Fibroblast of skin of left quadriceps (primary cell): ENCODE measurements around the gene MTCH2.
A peak's percentile ranks its signal among the peaks of the same experiment; 100 is the strongest.
"Not testable (repeated sequence)": the region's sequence is repeated elsewhere in the genome, so short reads cannot be mapped to it uniquely, and the experiment has no call there.

ENCODE experiments used
- DNase-seq, 2 experiments: peaks; one replicate each; pipeline ENCODE4 v3.0.0-alpha.2; 2013; ENCODE audit warnings: low read depth in 2 of 2

MTCH2 gene

DNA sequence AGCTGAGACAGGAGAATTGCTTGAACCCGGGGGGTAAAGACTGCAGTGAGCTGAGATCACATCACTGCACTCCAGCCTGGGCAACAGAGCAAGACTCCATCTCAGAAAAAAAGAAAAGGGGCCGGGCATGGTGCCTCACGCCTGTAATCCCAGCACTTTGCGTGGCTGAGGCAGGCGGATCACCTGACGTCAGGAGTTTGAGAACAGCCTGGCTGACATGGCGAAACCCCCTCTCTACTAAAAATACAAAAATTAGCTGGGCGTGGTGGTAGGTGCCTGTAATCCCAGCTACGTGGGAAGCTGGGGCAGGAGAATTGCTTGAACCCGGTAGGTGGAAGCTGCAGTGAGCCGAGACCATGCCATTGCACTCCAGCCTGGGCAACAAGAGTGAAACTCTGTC lies 6.0 kb downstream of the MTCH2 start:
- DNase-seq, result not testable (repeated sequence)

DNA sequence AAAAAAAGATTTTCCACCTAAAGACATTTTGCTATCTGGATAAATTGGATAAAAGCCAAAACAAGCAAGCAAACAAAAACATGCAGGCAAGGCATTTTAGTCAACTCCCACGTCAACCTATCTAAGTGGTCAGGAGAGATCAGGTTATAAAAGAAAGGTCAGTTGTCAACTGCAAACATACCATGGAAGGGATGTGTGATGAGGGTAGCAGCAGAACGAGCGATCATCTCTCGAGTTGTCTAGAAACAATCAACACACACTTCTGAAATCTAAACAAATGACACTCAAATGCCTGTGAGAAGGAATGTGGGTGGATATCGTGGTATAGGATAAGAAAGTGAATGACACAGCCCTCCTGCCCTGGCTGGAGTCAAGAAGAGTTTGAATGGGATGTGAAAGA lies 10.9 kb downstream of the MTCH2 start:
- DNase-seq, result no peak

DNA sequence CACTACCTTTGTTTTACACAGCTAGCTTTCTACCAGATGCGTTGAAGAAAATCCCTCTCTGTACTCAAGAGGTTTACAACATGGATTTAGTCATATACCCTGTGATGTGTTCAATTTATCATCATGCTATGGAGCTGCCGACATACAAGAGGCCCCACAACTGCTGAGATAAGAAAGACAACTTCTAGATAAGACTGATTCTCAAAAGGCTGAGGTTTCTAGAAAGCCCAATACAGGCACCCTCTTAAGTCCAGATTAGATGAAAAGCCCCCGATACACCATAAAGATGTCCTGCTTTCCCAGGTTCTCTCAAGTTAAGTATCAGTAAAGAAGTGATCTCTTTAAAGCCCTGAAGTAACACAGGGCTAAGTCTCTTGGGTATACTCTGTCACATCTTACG lies 14.3 kb downstream of the MTCH2 start:
- no peak for DNase-seq

DNA sequence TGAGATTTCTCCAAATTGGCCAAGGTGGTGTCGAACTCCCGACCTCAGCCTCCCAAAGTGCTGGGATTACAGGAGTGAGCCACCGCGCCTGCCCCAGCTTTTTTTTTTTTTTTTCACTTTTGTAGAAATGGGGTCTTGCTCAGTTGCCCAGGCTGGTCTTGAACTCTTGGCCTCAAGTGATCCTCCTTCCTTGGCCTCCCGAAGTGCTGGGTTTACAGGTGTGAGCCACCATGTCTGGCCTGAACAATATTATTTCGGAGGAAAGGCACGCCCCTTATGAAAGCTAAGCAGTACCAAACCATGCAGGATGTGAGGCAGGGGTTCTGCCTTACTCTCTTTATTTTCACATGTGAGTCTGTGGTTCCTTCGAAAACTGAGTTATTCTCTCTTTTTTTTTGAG lies 16.1 kb downstream of the MTCH2 start:
- no peak for DNase-seq

DNA sequence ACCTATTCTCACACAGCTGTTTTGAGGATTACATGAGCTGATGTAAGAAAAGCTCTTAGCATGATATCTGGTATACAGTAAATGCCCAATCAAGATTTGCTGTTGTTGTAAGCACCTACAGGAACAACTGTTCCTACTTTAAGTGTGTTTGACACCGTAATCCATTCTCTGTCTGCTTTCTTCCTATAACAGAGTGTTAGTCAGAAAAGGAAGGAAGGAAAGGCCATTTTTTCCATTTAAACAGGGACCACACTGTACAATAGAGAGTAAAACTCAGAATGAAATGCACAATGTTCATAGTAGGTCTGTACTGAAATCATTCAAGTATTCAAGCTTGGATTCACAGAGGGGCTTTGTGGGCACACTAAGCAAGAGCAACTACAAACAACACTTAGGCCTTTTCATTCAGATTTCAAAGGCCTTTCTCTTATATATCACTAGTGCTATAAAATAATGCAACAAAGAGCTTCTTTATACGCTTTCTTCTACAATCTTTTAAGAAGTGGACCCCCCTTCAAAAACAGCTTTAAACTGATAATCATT lies 21.5 kb downstream of the MTCH2 start:
- no peak for DNase-seq

DNA sequence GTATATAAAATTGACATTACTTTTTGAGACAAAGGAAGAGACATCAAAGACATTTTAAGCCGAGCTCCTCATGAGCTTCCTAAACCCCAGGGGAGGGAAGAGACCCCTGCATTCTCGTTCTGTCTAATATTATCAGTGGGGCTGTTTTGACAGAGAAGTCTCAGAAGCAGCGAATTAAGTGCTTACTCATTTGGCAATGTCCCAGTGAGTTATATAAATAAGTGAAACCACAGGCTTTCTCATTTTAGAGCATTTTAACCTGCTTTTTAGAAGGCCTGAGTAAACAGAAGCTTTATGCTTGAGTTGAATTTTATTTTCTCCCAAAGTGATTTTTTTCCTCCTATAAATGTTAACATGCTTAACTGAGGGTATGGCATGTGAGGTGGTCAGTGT lies 24.9 kb downstream of the MTCH2 start:
- peak; percentile 29 to 36 for DNase-seq

DNA sequence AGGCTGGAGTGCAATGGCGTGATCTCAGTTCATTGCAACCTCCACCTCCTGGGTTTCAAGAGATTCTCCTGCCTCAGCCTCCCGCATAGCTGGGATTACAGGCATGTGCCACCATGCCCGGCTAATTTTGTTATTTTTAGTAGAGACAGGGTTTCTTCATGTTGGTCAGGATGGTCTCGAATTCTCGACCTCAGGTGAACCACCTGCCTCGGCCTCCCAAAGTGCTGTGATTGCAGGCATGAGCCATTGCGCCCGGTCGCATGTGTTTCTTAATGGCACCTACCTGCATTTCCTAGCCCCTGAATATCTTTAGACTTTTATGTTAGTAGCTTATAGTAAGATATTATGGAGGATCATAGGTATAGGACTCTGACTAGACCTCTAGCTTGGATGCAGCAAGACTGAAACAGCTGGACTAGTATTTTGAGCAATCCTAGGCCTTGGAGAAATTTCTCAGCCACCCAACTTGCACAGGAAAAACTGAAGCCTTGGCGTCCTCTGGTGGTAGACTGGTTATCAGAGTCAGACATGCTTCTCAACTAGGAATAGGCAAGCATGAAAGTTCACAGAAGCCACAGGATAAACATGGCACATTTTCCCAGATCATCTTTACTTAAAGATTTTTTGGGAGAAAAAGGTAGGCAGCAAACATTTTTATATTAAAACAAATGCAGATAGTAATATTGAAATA lies 25.5 kb downstream of the MTCH2 start:
- DNase-seq, result peak; percentile 51 to 56

DNA sequence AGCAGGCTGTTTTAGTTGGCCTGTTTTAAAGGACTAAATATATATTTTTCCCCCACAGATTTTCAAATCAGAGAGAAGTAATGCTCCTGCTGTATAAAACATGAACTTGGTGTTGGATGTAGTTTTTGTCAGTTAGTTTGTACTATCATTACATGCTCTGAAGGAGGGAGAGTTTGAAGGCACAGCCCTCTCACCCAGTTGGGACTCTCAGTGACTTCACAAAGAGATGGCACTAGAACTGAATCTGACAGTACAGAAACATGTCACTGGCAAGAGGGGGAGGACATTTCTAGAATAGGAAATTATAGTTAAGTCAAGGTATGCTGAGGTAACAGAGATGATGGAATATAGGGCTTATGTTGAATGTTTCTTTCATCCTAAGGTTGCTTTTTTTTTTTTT lies 27.1 kb downstream of the MTCH2 start:
- no peak for DNase-seq

DNA sequence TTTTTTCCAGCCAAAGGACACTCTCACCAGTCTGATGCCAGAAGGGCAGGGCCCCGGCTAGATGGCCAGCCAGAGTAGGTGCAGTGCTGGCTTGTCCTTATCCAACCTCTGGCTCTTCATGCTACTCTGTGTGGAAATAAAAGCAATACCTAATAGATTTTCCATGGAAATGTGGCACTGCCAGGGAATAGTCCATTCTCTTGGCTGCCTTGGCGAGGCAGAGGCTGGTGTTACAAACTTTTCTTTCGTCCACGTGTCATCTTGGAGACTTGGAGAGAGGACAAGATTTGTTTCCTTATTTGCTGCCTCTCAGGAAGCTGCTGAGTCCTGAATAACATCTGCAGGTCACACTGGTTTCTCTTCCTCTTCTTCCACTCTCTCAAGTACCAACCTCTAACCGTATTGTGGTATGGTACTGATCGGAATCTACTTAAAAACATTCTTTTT lies 31.0 kb downstream of the MTCH2 start:
- no peak for DNase-seq

DNA sequence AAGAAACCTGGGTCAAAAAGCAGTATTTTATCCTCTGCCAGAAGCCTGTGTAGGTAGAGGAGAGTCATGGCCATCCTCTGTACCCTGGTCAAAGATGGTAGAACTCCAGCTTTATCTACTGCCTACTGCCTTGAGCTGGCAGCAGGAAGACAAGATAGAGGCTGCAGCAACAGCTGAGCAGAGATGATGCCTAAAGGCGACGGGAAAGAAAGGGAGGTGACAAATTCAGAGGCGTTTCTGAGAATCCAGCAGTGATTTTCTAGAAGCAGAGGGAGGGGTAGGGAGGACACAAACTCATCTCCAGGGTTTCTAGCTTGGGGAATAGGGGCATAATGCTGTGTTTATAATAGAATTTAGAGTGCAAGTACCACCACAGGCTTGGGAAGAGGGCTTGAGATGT lies 32.7 kb downstream of the MTCH2 start:
- no peak for DNase-seq

DNA sequence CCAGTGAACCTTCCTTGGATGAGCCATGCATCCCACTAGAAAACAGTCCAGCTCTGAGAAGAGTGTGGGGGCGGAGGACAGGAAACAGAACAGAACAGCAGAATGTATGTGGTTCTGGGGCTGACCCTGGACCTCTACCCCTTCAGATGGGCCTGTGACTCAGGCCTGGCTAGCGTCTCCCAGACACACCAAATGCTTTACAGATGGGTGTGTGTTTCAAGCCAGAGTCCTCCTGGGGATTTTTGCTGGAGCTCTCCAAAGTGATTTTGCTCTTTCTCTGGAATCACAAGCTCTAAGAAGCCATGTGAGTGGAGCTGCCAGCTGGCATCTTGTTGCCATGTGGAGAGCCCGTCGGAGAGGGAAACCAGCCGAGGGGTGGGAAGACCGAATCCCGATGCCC lies 35.0 kb downstream of the MTCH2 start:
- DNase-seq, result peak; percentile 63 to 66

DNA sequence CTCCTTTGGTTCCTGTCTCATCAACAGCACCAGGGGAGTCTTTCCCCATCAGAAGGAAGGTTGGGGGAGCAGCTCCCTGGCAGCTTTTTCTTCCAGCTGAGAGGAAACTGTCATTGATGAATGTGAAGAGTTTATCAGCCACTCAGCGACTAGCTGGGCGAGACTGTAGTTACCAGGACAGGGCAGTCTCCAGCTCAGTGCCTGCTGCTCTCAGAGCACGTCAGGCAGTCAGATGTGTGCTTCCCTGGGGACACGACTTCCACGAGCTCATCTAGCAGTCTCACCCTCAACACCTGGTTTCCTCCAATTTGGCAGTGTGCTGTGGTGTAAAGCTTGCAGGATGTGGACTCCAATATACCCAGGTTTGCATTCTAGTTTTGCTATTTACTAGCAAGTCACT lies 35.6 kb downstream of the MTCH2 start:
- no peak for DNase-seq

DNA sequence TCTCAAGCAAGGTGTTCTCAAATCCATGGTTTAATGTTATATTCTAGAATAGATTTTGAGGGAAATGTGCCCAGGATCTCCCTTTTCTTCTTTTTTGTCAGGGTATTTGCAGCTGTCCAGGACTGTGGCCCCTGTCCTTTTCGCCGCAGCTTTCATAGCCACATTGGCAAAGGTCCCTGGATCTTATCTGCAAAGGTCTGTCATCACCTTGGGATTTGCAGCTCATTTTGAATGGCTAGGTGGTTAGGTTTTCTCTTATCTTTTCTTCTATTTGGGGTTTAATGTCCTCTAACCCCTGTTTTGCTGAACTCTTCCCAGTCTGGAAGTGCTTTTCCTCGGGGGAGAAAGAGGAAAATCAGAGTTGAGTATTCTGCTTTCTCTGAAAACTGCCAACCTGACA lies 36.4 kb downstream of the MTCH2 start:
- DNase-seq, result no peak

DNA sequence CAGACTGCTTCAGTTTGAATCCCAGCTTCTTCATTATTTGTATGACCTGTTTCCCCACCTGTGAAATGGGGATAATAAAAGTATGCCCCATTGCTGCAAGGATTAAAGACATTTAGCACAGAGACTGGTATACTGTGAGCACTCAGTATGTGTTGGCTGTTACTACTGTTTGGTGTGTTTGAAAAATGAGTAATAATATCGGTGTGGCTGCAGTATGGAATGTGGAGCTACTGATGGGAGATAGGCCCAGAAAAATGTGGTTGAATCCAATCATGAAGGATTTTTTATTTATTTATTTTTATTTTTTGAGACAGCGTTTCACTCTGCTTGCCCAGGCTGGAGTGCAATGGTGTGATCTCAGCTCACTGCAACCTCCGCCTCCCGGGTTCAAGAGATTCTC lies 39.1 kb downstream of the MTCH2 start:
- DNase-seq, result no peak

DNA sequence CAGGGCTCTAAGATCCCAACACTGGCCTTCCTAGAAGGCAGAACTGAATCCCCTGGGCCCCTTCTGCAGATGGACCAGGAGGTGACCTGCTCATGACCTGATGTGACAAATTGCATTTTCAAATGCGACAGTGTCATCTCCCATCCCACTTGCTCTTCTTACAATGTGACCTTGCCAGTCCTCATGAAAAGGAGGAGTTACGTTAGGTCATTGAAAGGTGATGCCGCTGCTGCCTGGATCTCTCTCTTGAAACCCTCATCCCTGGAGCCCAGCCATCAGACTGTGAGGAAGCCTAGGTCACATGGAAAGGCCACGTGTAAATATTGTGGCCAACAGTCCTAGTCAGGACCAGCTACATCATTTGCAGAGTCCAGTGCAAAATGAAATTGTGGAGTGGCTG lies 42.5 kb downstream of the MTCH2 start:
- no peak for DNase-seq

DNA sequence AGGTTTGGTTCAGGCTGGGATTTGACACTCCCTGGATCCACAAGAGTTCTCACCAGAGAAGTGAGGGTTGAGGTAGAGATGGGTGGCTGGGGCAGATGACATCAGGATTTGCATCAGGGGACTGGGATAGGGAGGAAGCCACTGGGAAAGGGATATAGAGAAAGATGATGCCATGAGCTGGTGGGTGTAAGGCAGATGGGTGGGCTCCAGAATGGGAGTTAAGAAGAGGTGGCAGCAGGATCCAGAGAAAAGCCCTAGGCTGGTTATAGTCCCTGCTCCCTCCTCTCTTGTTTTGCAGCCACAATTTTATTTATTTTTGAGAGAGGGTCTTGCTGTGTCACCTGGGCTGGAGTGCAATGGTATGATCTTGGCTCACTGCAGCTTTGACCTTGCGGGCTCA lies 46.4 kb downstream of the MTCH2 start:
- no peak for DNase-seq

DNA sequence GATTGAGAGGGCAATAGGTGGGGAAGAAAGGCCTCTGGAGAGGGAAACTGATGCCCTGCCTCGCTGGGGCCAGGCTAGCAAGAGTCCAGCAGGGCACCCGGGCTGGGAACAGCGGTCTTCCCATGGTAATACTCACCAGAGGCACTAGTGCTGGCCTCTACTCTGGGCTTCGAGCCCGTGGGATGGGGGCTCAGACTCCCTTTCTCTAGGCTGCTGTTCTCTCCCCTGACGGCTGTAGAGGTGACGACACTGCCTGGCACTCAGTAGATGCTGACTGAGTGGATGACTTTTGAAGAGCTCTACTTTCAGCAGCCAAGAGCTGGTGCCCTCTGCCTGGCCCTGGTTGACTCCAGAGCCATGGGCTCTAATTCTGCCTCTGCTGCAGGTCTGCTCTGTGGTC lies 47.3 kb downstream of the MTCH2 start:
- no peak for DNase-seq

DNA sequence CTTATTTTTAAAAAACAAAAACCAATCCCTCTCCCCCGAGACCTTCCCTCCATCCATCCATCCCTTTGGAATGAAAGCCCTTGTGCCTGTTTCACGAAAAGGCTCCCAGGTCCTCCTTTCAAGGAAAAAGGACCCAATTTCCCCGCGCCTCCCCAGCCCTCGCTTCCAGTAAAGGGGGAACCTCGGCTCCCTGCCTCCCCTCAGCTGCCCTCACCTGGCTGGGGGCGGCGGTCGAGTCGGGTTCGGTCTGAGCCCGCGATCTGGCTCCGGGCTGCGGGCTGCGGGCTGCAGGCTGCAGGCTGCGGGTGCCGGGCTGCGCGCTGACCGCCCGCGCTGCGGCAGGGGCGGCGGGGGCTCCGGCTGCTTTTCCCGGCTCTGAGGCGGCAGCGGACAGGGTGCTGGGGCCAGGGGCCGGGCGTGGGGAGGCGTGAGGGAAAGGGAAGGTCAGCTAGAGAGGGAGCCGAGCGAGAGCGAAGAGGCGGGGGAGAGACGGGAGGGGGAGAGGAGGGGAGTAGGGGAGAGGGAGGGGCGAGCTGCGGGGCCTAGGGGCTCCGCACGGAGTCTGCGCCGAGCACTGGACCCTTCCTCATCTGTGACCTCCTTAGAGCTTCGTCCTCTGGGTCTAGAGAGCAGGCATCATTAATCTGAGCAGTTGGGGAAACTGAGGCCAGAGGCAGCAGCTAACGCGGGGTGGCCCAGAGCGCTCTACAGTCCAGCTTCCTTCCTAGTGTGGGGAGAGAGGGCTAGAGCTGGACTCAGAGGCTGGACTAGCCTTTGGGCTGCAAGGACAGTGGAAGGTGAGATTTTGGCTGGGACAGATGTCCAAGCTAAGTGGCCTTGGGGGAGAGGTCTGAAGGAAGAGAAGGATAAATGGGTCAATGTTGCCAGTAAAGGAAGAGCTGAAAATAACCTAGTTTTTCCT lies 48.2 kb downstream of the MTCH2 start, which contains the start of gene C1QTNF4:
TSS of gene C1QTNF4 (minus strand) at position 478 of the 922 bp plus-strand sequence. CDS start 3,601 bp downstream, outside the sequence.
- DNase-seq, result no peak

DNA sequence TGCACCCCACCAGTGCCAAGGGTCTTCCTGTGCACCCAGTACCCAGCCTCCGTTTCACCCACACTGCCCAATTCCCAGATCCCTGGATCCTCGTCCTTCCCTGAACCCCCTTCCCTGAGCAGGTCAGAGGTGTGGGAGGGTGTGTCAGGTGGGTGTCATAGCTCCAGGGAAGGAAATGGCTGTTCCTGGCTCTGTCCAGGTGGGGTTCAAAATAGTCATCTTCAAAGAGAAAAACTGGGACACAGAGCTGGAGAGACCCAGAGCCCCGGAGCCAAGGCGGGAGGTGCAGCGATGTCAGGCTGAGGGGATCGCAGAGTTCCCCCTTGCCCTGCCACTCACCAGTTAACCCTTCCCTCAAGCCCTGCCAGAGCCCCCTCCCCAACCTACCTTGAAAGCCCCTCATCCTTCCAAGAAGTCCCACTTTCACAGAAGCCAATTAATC lies 48.8 kb downstream of the MTCH2 start:
- no peak for DNase-seq

DNA sequence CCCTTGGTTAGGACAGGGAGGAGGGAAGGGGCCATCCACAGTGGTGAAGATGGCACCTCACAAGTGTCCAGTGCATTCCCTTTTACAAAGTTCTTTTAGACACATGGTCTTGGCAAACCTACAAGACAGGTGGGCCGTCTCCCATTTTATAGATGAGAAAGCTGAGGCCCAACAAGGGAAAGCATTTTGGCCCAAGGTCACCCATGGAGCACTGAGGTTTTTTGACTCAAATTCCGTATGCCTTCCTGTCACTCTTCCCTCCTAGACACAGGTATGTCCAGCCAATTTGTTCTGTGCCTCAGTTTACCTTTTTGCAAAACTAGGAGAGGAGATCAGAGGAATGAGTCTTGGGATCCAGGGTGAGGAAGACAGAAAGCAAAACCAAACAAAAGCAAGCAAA lies 49.4 kb downstream of the MTCH2 start:
- no peak for DNase-seq

DNA sequence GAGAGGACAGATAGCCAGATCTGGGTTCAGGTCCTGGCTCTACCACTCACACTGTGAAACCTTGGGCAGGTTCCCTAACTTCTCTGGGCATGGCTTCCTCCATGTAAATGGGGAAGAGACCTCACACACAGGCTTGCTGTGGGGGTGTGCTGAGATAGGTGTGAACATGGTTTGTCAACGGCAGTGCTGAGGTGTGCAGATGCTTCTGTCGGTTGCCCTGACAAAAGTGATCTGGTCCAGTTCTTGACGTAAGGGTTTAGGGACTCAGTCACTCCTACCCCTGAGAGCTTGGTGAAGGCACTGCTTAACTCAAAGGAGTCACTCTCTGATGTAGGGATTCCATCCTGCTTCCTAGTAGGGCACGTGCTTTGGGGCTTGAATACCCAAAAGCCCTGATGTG lies 50.1 kb downstream of the MTCH2 start:
- no peak for DNase-seq

DNA sequence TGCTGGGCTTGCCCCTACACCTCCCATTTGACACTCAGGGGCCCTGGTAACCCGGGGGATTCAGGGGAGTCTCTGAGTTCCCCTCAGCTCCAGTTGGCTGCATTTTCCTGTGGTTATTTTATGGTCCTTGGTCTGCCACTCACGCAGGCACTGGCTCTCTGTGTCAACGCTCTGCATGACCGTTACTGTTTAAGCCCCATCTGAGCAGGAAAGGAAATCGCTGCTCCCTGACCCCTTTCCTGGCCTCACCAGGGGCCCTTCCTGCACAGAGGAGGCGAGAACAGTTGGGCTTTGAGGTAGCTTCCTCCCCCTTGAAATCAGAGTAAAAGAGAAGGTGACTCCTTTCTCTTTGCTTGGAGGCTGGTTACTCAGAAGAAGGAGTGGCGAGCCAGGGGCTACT lies 50.6 kb downstream of the MTCH2 start:
- no peak for DNase-seq
